Kidney (tissue), 14 donors: ENCODE measurements around the gene PNLIPRP3. TPM values are rescaled to one million over a fixed set of nuclear protein-coding genes. Genes with fewer than 3 reads are reported as not detected.

Experiments
- DNase-seq, 5 donors: peaks; one replicate each; pipeline ENCODE4 v3.0.0-alpha.2; 2013 to 2020
- FAIRE-seq: peaks from 2 replicates; lab custom pipeline; 2012; peaks lifted over from hg19 to GRCh38; lab: Jason Lieb, UNC
- H3K27ac ChIP-seq, 2 donors: one replicate each; pipeline ENCODE4 v1.7.0; 2013; ENCODE audit warnings: low read depth in 2 of 2, low read length in 2 of 2, inconsistent platforms in 1 of 2
- H3K27me3 ChIP-seq: one replicate; pipeline ENCODE4 v1.7.1; 2013; ENCODE audit warnings: low read length, inconsistent platforms; ENCODE audit not compliant: control insufficient read depth, insufficient read depth
- H3K36me3 ChIP-seq, 3 donors: one replicate each; pipeline versions ENCODE4 v1.7.0 to v1.7.1; 2013; ENCODE audit warnings: low read length in 3 of 3, control low read depth in 1 of 3, inconsistent platforms in 1 of 3; ENCODE audit not compliant: insufficient read depth in 3 of 3, control insufficient read depth in 2 of 3
- H3K4me1 ChIP-seq, 3 donors: one replicate each; pipeline versions ENCODE4 v1.7.0 to v1.7.1; 2013; ENCODE audit warnings: low read length in 3 of 3, inconsistent platforms in 1 of 3, low read depth in 1 of 3; ENCODE audit not compliant: control insufficient read depth in 2 of 3, insufficient read depth in 2 of 3
- H3K4me3 ChIP-seq, 3 donors: one replicate each; pipeline versions ENCODE4 v1.7.0 to v1.8.1; 2013; ENCODE audit warnings: low read length in 3 of 3, control low read depth in 1 of 3, inconsistent platforms in 1 of 3
- H3K9ac ChIP-seq, 3 donors: one replicate each; pipeline versions ENCODE4 v1.7.0 to v1.7.1; 2013; ENCODE audit warnings: low read length in 3 of 3, control low read depth in 1 of 3, inconsistent platforms in 1 of 3
- H3K9me3 ChIP-seq, 3 donors: one replicate each; pipeline versions ENCODE4 v1.7.0 to v1.7.1; 2013; ENCODE audit warnings: low read length in 3 of 3, control low read depth in 1 of 3, inconsistent platforms in 1 of 3; ENCODE audit not compliant: control insufficient read depth in 2 of 3, insufficient read depth in 1 of 3
- intact Hi-C: fragments of 100-400 bp; cut with DNase I; formaldehyde crosslinking; loops from one replicate; pipeline ENCODE4 v1.11.1; 2022
- polyA plus RNA-seq: library from polyadenylated mRNA; stranded (reverse); fragments of 350-450 nt; fragmentation: Illumina TruSeq; extraction: RNeasy Lipid Tissue Mini Kit (QIAGEN cat#74804); gene quantifications from one replicate; pipeline ENCODE4 v1.2.3, GENCODE V29; 2014; ENCODE audit warnings: low read depth, low replicate concordance; ENCODE audit not compliant: insufficient read depth
- total RNA-seq: library from RNA; stranded (reverse); fragmentation: NEBNext Ultra II Directional; extraction: Animal tissue kit (Norgen Biotek cat#: 25700); gene quantifications from one replicate; pipeline ENCODE4 v1.2.1, GENCODE V29; 2021
- TF ChIP-seq, protein P1 (sequence below): IDR thresholded peaks from 3 replicates; pipeline ENCODE4 v1.5.1; 2012; ENCODE audit warnings: mild to moderate bottlenecking, moderate library complexity, borderline replicate concordance; ENCODE audit not compliant: insufficient read depth; ENCODE audit errors: extremely low read depth
- donor health status: control.
- donor health status: control.
- donor health status: control.
- donor health status: control.
- donor health status: control.
- donor health status: DM: yes; HTN: yes; CAD: no.
- donor health status: Normal renal cell carcinoma (clear cell type).

PNLIPRP3 gene
- total and polyA plus RNA-seq, 2 donors from 2014 or later: not detected

DNA sequence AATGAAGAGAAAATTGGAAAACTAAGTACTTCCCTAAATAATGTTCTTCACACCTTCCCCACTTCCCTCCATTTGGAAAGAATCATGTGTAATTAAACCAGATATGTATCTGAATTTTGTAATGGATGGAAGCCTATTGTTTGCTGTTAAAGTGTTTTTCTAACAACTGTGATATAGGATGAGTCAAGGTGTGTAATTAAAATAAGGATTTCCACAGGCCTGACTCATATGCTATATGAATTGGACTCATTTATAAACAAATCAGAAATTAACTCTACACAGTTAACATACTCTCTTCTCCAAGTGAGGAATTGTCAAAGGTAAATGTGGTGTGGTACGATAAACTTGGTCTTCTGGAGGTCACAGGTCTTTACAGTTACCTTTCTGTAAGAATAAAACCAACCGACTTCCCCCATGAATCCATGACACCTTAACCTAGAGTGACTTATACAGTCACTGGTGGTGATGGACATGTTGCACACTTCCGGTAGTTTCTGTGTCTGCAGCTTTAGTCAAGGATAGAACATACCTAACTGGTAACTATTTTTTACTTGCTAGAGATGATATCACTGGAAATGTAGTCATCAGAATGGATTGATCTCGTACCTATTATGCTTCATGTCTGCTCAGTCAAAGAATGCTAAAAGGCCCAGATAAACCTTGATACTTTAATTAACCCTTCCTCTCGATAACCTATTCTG lies 12.8 kb downstream of the PNLIPRP3 start:
- no peak overlapping the region for H3K9ac ChIP-seq
- no peak for FAIRE-seq

DNA sequence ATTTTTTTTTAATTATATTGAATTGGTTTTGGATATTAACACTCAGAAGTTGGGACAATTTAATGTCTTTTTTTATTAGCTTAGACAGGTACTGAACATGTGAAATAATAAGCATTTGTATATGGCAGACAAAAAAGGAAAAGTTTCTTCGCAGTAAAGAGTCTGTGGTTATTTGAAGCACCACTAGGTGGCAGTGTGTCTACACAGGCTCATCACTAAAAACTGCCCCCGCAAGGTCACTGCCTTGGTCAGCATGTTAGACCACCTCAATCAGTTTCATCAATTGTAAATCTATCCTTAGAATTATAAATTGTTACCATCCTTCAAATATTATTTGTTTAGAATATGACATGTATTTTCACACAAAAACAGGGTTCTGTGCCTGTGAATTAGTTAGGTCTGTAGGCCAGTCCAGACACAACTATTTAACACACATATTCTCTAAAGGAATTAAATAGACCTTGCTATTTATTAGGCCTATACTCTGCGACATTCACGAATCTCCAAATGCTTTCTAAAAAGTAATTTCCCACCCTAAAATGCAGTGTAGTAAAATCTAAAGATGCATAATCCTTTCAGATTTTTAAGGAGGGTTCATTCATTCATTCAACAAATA lies 17.0 kb downstream of the PNLIPRP3 start:
- H3K27ac ChIP-seq: no peak overlapping the region
- H3K9me3 ChIP-seq: no peaks in the 10 kb centered on the region
- DNase-seq (peak in 2 of 5 donors; percentile 48 to 59), FAIRE-seq (no peak)
- intact Hi-C loops: no loop called here
- H3K36me3 ChIP-seq: no peaks in the 10 kb centered on the region
- no peak overlapping the region for H3K4me3 ChIP-seq
- no peak overlapping the region for H3K9ac ChIP-seq
- H3K4me1 ChIP-seq: no peaks in the 10 kb centered on the region
- TF ChIP-seq, protein P1, sequence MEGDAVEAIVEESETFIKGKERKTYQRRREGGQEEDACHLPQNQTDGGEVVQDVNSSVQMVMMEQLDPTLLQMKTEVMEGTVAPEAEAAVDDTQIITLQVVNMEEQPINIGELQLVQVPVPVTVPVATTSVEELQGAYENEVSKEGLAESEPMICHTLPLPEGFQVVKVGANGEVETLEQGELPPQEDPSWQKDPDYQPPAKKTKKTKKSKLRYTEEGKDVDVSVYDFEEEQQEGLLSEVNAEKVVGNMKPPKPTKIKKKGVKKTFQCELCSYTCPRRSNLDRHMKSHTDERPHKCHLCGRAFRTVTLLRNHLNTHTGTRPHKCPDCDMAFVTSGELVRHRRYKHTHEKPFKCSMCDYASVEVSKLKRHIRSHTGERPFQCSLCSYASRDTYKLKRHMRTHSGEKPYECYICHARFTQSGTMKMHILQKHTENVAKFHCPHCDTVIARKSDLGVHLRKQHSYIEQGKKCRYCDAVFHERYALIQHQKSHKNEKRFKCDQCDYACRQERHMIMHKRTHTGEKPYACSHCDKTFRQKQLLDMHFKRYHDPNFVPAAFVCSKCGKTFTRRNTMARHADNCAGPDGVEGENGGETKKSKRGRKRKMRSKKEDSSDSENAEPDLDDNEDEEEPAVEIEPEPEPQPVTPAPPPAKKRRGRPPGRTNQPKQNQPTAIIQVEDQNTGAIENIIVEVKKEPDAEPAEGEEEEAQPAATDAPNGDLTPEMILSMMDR: peak; percentile 67
- H3K27me3 ChIP-seq: no peaks in the 10 kb centered on the region

More for the DNA sequence above, 12.8 kb downstream of the PNLIPRP3 start:
- no peak overlapping the region for H3K27ac ChIP-seq
- intact Hi-C loops: no loop called here
- no peaks in the 10 kb centered on the region for H3K36me3 ChIP-seq
- H3K27me3 ChIP-seq: no peaks in the 10 kb centered on the region
- H3K4me3 ChIP-seq: no peak overlapping the region
- no peaks in the 10 kb centered on the region for H3K4me1 ChIP-seq
- no peak for DNase-seq
- H3K9me3 ChIP-seq: no peaks in the 10 kb centered on the region
- TF ChIP-seq, protein P1: no peak

DNA sequence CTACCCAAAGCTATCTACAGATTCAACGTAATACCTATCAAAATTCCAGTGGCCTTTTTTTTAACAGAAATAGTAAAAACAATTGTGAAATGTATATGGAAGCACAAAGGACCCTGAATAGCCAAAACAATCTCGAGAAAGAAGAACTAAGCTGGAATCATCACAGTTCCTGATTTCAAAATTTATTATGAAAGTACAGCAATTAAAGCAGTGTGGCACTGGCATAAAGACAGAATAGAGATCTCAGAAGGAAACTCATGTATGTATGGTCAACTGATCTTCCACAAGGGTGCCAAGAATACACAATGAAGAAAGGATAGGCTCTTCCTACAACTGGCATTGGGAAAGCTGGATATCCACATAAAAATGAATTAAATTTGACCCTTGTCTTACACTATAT lies 23.2 kb downstream of the PNLIPRP3 start:
- peaks cover 0 to 3% (median 0%) of the 10 kb centered on the region in 3 donors for H3K9me3 ChIP-seq
- no peak overlapping the region for H3K9ac ChIP-seq
- no peaks in the 10 kb centered on the region for H3K36me3 ChIP-seq
- H3K27me3 ChIP-seq: no peaks in the 10 kb centered on the region
- no peak for DNase-seq
- no peak for FAIRE-seq
- TF ChIP-seq, protein P1: no peak
- intact Hi-C loops: no loop called here
- no peak overlapping the region for H3K4me3 ChIP-seq
- H3K4me1 ChIP-seq: no peaks in the 10 kb centered on the region
- no peak overlapping the region for H3K27ac ChIP-seq
